ENCODE results near the gene TSSK2.

- TF ChIP-seq POLR2A (IDR thresholded peaks at IDR 0.05) (no peak), CTCF (IDR thresholded peaks at IDR 0.05) (no peak)
These were observed 44.2 kb upstream of the TSSK2 start for GRCh38 chr22:19086896-19087295.

All from heart left ventricle (tissue), 13 donors.